Aorta (tissue), 5 donors: Measurements from ENCODE around the gene SNRPE. TPM values are rescaled to one million over a fixed set of nuclear protein-coding genes. Genes with fewer than 3 reads are reported as not detected.

ENCODE experiments used
- ATAC-seq: fragments of 200-7000 bp; cut with Tn5 transposase; one replicate; pipeline ENCODE4 v1.9.1; 2022; ENCODE audit warnings: moderate library complexity; ENCODE audit not compliant: low FRiP score
- DNase-seq, 2 donors: peaks; one replicate each; pipeline ENCODE4 v3.0.0-alpha.2; 2020
- H3K27ac ChIP-seq, 2 donors: one replicate each; pipeline ENCODE4 v1.5.1; 2013; ENCODE audit warnings: low read length in 2 of 2, mild to moderate bottlenecking in 2 of 2, moderate library complexity in 2 of 2, control low read depth in 1 of 2, inconsistent platforms in 1 of 2, low read depth in 1 of 2
- H3K27me3 ChIP-seq, 2 donors: one replicate each; pipeline ENCODE4 v1.6.1; 2013; ENCODE audit warnings: control low read depth in 1 of 2, low read length in 1 of 2, mild to moderate bottlenecking in 1 of 2, moderate library complexity in 1 of 2; ENCODE audit not compliant: insufficient read depth in 2 of 2, control insufficient read depth in 1 of 2
- H3K36me3 ChIP-seq, 2 donors: one replicate each; pipeline ENCODE4 v1.6.1; 2013; ENCODE audit warnings: control low read depth in 1 of 2, low read length in 1 of 2, mild to moderate bottlenecking in 1 of 2; ENCODE audit not compliant: insufficient read depth in 2 of 2, control insufficient read depth in 1 of 2
- H3K4me1 ChIP-seq, 2 donors: one replicate each; pipeline ENCODE4 v1.6.1; 2013; ENCODE audit warnings: low read length in 2 of 2, control low read depth in 1 of 2, mild to moderate bottlenecking in 1 of 2, moderate library complexity in 1 of 2; ENCODE audit not compliant: insufficient read depth in 2 of 2, control insufficient read depth in 1 of 2
- H3K4me3 ChIP-seq, 2 donors: one replicate each; pipeline ENCODE4 v1.5.1; 2013; ENCODE audit warnings: low read length in 2 of 2, control low read depth in 1 of 2, mild to moderate bottlenecking in 1 of 2
- H3K9me3 ChIP-seq: one replicate; pipeline ENCODE4 v1.6.1; 2013; ENCODE audit warnings: mild to moderate bottlenecking, low read length; ENCODE audit not compliant: control insufficient read depth
- WGBS, 2 donors: extraction: QIAGEN DNeasy Blood & Tissue Kit; methylation state at CpG; one replicate each; pipeline ENCODE4 v1.1.7; 2013; 5-methylcytosine and 5-hydroxymethylcytosine counted together
- intact Hi-C, 2 donors: fragments of 100-400 bp; cut with DNase I; formaldehyde crosslinking; loops; one replicate each; pipeline versions ENCODE4 v1.14.2 to v1.15.0; 2022
- polyA plus RNA-seq, 2 donors: library from polyadenylated mRNA; stranded (reverse); fragments of 200-250 nt; gene quantifications; one replicate each; pipeline ENCODE4 v1.2.3, GENCODE V29; 2013
- total RNA-seq, 2 donors: library from RNA; stranded (reverse); fragmentation: NEBNext Ultra II Directional; extraction: Animal tissue kit (Norgen Biotek cat#: 25700); gene quantifications; one replicate each; pipeline ENCODE4 v1.2.1, GENCODE V29; 2021
- donor health status: healthy with polysubstance abuse.
- donor health status: Bipolar disorder and iron deficiency.
- donor health status: DM: no; HTN: no; CAD: no.
- donor health status: DM: no; HTN: no; CAD: no.
- donor health status: DM: yes; HTN: yes; CAD: no.

SNRPE gene
- total and polyA plus RNA-seq, 4 donors: 53.7 to 172 (median 62.1) TPM

GRCh38 chr1:203898458-203899352, 37.3 kb downstream of the SNRPE start:
- ATAC-seq: no peak
- H3K36me3 ChIP-seq: no peaks in the 10 kb centered on the region
- DNase-seq: no peak
- 88% methylated on average over 12 of the region's 12 CpGs for WGBS, 2 donors
- intact Hi-C loops: no loop called here
- H3K27ac ChIP-seq: no peak overlapping the region
- H3K4me1 ChIP-seq: no peaks in the 10 kb centered on the region
- H3K9me3 ChIP-seq: no peaks in the 10 kb centered on the region
- no peak overlapping the region for H3K4me3 ChIP-seq
- no peaks in the 10 kb centered on the region for H3K27me3 ChIP-seq

GRCh38 chr1:203899353-203899716, 37.9 kb downstream of the SNRPE start:
- intact Hi-C loops: no loop called here
- H3K36me3 ChIP-seq: no peaks in the 10 kb centered on the region
- DNase-seq: no peak
- no peak overlapping the region for H3K27ac ChIP-seq
- H3K9me3 ChIP-seq: no peaks in the 10 kb centered on the region
- H3K4me3 ChIP-seq: no peak overlapping the region
- H3K27me3 ChIP-seq: no peaks in the 10 kb centered on the region
- WGBS, 2 donors: 76 to 81% methylated on average over 1 of the region's 1 CpG
- ATAC-seq: no peak
- H3K4me1 ChIP-seq: no peaks in the 10 kb centered on the region

- Histone ChIP-seq H3K27me3 (no peaks in the 10 kb centered on the region), H3K9me3 (no peaks in the 10 kb centered on the region), H3K36me3 (no peaks in the 10 kb centered on the region), H3K4me3 (no peak overlapping the region), H3K4me1 (no peaks in the 10 kb centered on the region), H3K27ac (no peak overlapping the region)
- DNase-seq: no peak
- WGBS, 2 donors: 93 to 95% methylated on average over 42 to 47 of the region's 47 CpGs
- ATAC-seq: no peak
- intact Hi-C loops: no loop called here
These were observed 38.7 kb downstream of the SNRPE start for GRCh38 chr1:203899869-203900714.

- H3K9me3 ChIP-seq: no peaks in the 10 kb centered on the region
- no peaks in the 10 kb centered on the region for H3K36me3 ChIP-seq
- intact Hi-C loops: no loop called here
- WGBS, 2 donors: 88 to 91% methylated on average over 12 of the region's 12 CpGs
- no peaks in the 10 kb centered on the region for H3K27me3 ChIP-seq
- H3K4me3 ChIP-seq: no peak overlapping the region
- no peak for ATAC-seq
- H3K4me1 ChIP-seq: no peaks in the 10 kb centered on the region
- no peak overlapping the region for H3K27ac ChIP-seq
- DNase-seq: no peak
These were observed 40.2 kb downstream of the SNRPE start for GRCh38 chr1:203901581-203901980.

GRCh38 chr1:203905275-203905674, 43.9 kb downstream of the SNRPE start:
- Histone ChIP-seq H3K27me3 (no peaks in the 10 kb centered on the region), H3K36me3 (no peaks in the 10 kb centered on the region), H3K9me3 (no peaks in the 10 kb centered on the region), H3K27ac (no peak overlapping the region), H3K4me1 (no peaks in the 10 kb centered on the region), H3K4me3 (no peak overlapping the region)
- WGBS, 2 donors: 92 to 96% methylated on average over 4 of the region's 4 CpGs
- DNase-seq (no peak), ATAC-seq (no peak)
- intact Hi-C loops: no loop called here

- no peak overlapping the region for H3K4me3 ChIP-seq
- H3K36me3 ChIP-seq: no peaks in the 10 kb centered on the region
- H3K27me3 ChIP-seq: no peaks in the 10 kb centered on the region
- intact Hi-C loops: no loop called here
- 4 to 5% methylated on average over 2 of the region's 2 CpGs for WGBS, 2 donors
- no peaks in the 10 kb centered on the region for H3K9me3 ChIP-seq
- DNase-seq: no peak
- no peak for ATAC-seq
- no peak overlapping the region for H3K27ac ChIP-seq
- no peaks in the 10 kb centered on the region for H3K4me1 ChIP-seq
These were observed 45.5 kb downstream of the SNRPE start for GRCh38 chr1:203906932-203907331.

GRCh38 chr1:203907901-203908300, 46.5 kb downstream of the SNRPE start:
- no peaks in the 10 kb centered on the region for H3K9me3 ChIP-seq
- H3K27me3 ChIP-seq: no peaks in the 10 kb centered on the region
- no peak overlapping the region for H3K27ac ChIP-seq
- H3K4me3 ChIP-seq: no peak overlapping the region
- ATAC-seq: no peak
- 59 to 74% methylated on average over 2 to 5 of the region's 5 CpGs for WGBS, 2 donors
- no peaks in the 10 kb centered on the region for H3K36me3 ChIP-seq
- no peaks in the 10 kb centered on the region for H3K4me1 ChIP-seq
- no peak for DNase-seq
- intact Hi-C loops: no loop called here

GRCh38 chr1:203911806-203912205, 50.4 kb downstream of the SNRPE start:
- Histone ChIP-seq H3K36me3 (no peaks in the 10 kb centered on the region), H3K27ac (no peak overlapping the region), H3K9me3 (no peaks in the 10 kb centered on the region), H3K27me3 (no peaks in the 10 kb centered on the region), H3K4me3 (no peak overlapping the region), H3K4me1 (no peaks in the 10 kb centered on the region)
- ATAC-seq (no peak), DNase-seq (no peak)
- intact Hi-C loops: no loop called here
- 72 to 84% methylated on average over 5 of the region's 5 CpGs for WGBS, 2 donors
